ENCODE measurements around the gene USP48.
"Not testable (repeated sequence)": the region's sequence is repeated elsewhere in the genome, so short reads cannot be mapped to it uniquely, and the experiment has no call there.

USP48 gene

GRCh38 chr1:21828075-21828474 is 45.1 kb upstream of the USP48 start:
- TF ChIP-seq, protein P1, sequence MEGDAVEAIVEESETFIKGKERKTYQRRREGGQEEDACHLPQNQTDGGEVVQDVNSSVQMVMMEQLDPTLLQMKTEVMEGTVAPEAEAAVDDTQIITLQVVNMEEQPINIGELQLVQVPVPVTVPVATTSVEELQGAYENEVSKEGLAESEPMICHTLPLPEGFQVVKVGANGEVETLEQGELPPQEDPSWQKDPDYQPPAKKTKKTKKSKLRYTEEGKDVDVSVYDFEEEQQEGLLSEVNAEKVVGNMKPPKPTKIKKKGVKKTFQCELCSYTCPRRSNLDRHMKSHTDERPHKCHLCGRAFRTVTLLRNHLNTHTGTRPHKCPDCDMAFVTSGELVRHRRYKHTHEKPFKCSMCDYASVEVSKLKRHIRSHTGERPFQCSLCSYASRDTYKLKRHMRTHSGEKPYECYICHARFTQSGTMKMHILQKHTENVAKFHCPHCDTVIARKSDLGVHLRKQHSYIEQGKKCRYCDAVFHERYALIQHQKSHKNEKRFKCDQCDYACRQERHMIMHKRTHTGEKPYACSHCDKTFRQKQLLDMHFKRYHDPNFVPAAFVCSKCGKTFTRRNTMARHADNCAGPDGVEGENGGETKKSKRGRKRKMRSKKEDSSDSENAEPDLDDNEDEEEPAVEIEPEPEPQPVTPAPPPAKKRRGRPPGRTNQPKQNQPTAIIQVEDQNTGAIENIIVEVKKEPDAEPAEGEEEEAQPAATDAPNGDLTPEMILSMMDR (IDR thresholded peaks at IDR 0.05): no peak
- Histone ChIP-seq H3K4me3 (no peak overlapping the region), H3K27ac (no peak overlapping the region)
- DNase-seq (ENCODE audit: low spot score): no peak

- H3K27ac ChIP-seq: no peak overlapping the region
- DNase-seq (ENCODE audit: low spot score): no peak
- H3K4me3 ChIP-seq: no peak overlapping the region
- TF ChIP-seq, protein P1 (IDR thresholded peaks at IDR 0.05): no peak
Measured at GRCh38 chr1:21827141-21827679, 44.3 kb upstream of the USP48 start.

- H3K4me3 ChIP-seq; H3K27ac ChIP-seq; DNase-seq (ENCODE audit: low spot score): not testable (repeated sequence)
Measured at GRCh38 chr1:21826694-21827093, 43.7 kb upstream of the USP48 start.

- DNase-seq (ENCODE audit: low spot score): no peak
- Histone ChIP-seq H3K4me3 (no peak overlapping the region), H3K27ac (no peak overlapping the region)
- TF ChIP-seq, protein P1 (IDR thresholded peaks at IDR 0.05): no peak
Measured at GRCh38 chr1:21825393-21825792, 42.4 kb upstream of the USP48 start.

DNA sequence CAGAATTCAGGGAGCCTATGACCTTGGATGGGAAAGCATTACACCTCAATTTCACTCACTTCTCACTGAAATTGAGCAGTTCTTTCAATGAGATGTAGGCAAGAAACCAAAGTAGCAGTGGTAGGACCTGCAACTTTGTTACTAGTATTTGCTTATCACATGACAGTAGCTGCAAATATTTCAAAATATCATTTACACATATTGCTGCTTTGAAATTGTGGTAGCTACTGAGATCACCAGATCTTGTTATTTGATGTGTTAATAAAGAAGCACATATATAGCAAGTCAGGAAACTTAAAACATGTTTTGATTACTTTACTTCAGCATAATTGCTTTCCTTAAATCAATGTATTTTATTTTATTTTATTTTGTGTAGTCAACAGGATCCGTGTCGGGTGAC is 42.0 kb upstream of the USP48 start:
- DNase-seq (ENCODE audit: low spot score): no peak
- no peak overlapping the region for H3K27ac ChIP-seq
- H3K4me3 ChIP-seq: no peak overlapping the region
- TF ChIP-seq, protein P1 (IDR thresholded peaks at IDR 0.05): no peak

- no peak overlapping the region for H3K4me3 ChIP-seq
- TF ChIP-seq, protein P1 (IDR thresholded peaks at IDR 0.05): no peak
- no peak overlapping the region for H3K27ac ChIP-seq
- no peak for DNase-seq (ENCODE audit: low spot score)
Measured at GRCh38 chr1:21823980-21824702, 41.2 kb upstream of the USP48 start.

DNA sequence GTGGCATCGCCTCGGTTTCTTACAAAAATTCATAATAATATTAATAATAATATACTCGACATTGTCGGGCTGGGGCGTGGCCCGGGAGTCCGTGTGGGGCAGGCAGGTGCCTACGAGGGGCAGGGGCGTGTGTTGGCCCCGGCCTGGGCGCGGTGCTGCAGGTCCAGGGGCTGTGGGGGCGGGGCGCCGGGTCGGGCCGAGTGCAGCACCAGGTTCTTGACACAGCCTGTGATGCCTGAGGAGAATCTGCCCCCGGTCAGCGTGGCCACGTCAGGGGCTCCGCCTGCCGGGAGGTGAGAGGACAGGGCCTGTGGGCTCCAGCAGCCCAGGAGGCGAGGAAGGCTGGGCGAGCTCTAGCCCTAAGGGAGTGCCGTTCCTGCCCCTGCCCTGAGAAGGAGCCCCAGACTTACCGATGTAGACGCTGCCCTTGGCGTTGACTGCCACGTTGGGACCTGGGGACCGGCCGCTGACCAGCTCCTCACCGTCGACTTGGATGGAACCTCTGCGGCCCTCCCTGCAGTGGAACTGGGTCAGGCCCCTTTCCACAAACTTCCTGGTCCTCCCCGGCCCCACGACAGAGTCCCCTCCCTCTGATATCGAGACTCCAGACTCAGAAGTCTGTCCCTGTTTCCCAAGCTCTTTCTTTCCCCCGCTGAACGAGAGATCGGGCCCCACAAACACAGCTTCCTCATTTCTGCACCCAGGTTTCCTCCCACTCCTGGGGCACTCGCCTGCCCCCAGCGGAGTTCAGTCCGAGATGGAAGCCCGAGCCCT is 40.4 kb upstream of the USP48 start:
- no peak for DNase-seq (ENCODE audit: low spot score)

More for the DNA sequence above, 40.4 kb upstream of the USP48 start:
- Histone ChIP-seq H3K27ac (no peak overlapping the region), H3K4me3 (no peak overlapping the region)
- TF ChIP-seq, protein P1 (IDR thresholded peaks at IDR 0.05): no peak
